Omental fat pad (tissue), 4 donors: ENCODE data around the gene PGM3. TPM values are rescaled to one million over a fixed set of nuclear protein-coding genes. Genes with fewer than 3 reads are reported as not detected.

Experiments used
- ATAC-seq: fragments of 150-250 bp; one replicate; pipeline ENCODE4 v1.9.1; 2016; ENCODE audit warnings: mild to moderate bottlenecking, moderate library complexity; ENCODE audit not compliant: low FRiP score
- DNase-seq: peaks from one replicate; pipeline ENCODE4 v3.0.0-alpha.2; 2019; ENCODE audit warnings: low spot score
- total RNA-seq, 4 donors: library from RNA; depleted of rRNA; stranded (reverse); fragments of >200 nt; gene quantifications; one replicate each; pipeline ENCODE4 v1.1.0, GENCODE V29; 2016
- TF ChIP-seq, protein P1 (sequence below), 3 donors: fragments of 450-650 bp; IDR thresholded peaks; one replicate each; pipeline ENCODE4 v1.5.1; 2016 to 2017; ENCODE audit warnings: antibody characterized with exemption in 3 of 3, mild to moderate bottlenecking in 3 of 3, moderate library complexity in 2 of 3

The PGM3 gene, protein sequence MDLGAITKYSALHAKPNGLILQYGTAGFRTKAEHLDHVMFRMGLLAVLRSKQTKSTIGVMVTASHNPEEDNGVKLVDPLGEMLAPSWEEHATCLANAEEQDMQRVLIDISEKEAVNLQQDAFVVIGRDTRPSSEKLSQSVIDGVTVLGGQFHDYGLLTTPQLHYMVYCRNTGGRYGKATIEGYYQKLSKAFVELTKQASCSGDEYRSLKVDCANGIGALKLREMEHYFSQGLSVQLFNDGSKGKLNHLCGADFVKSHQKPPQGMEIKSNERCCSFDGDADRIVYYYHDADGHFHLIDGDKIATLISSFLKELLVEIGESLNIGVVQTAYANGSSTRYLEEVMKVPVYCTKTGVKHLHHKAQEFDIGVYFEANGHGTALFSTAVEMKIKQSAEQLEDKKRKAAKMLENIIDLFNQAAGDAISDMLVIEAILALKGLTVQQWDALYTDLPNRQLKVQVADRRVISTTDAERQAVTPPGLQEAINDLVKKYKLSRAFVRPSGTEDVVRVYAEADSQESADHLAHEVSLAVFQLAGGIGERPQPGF
- 10 to 100 TPM; 22.5 to 81.3 (median 53.7) TPM for total RNA-seq

DNA sequence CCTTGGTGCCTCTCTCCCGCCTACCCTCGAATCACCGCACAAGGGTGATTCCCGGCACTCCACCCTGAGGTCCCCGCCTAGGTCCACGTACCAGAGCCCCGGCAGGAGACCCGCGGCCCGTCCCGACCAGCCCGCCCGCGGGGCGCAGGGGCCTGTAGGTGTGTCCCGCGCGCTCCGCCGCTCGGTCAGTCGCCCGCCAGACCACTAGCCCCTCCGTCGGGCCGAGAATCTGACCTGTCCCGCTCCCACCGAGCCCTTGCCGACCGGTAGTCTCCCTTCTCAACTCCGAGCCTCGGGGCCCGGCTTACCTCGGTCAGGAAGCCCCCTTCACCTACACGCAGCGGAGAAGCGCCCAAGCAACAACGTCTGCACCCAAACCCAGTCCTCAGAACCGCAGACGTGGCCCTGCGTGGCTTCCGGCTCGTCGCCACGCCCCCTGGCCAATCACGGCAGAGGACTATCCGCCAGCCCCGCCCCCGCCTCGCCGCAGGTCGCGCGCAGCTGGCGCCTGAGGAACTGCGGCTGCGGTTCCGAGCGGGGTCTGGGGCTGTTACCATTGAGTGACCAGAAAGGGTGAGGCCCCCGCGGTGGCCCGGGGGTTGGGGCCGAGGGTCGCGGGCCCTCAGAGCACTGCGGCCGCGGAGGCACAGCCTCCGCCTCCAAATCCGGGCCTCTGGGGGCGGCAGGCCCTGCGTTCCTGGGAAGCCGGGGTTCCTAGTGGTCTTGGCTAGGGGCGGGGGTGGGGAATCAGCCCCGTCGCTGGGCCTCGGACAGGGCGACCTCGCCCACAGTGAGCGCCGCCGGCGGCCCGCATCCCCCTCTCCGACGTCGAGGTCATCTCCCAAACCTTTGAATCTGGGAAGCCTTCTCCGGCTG lies at the start of gene PGM3, which contains the start of gene RWDD2A:
Gene PGM3, minus strand, starts transcription at position 395 of the 876 bp plus-strand sequence. CDS start 2,253 bp downstream, outside the sequence.
Gene RWDD2A, plus strand, starts transcription at position 487 of the 876 bp plus-strand sequence. CDS start 1,095 bp downstream, outside the sequence.
- DNase-seq (peak; percentile 83), ATAC-seq (peak; percentile 97)
- TF ChIP-seq, protein P1, sequence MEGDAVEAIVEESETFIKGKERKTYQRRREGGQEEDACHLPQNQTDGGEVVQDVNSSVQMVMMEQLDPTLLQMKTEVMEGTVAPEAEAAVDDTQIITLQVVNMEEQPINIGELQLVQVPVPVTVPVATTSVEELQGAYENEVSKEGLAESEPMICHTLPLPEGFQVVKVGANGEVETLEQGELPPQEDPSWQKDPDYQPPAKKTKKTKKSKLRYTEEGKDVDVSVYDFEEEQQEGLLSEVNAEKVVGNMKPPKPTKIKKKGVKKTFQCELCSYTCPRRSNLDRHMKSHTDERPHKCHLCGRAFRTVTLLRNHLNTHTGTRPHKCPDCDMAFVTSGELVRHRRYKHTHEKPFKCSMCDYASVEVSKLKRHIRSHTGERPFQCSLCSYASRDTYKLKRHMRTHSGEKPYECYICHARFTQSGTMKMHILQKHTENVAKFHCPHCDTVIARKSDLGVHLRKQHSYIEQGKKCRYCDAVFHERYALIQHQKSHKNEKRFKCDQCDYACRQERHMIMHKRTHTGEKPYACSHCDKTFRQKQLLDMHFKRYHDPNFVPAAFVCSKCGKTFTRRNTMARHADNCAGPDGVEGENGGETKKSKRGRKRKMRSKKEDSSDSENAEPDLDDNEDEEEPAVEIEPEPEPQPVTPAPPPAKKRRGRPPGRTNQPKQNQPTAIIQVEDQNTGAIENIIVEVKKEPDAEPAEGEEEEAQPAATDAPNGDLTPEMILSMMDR (IDR thresholded peaks at IDR 0.05), result no peak

DNA sequence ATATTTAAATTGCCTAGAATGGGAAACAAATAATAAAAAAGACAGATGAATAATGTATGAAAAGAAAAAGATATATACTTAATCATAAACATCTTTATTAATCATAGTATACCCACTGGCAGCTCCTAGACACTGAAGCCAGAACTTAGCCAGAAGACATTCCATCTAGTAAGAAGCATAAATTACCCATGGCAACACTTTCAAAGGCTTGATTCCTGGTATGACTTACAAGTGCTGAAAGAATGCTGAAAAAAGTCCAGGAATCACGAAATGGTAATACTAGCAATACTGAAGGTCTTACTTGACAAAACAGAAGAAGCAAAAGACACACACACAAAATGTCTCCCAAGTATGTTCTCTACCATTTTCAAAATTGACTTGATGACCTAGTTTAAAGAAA lies 38.1 kb upstream of the PGM3 start:
- no peak for DNase-seq
- peak; percentile 64 for ATAC-seq
- TF ChIP-seq, protein P1 (IDR thresholded peaks at IDR 0.05), result no peak

DNA sequence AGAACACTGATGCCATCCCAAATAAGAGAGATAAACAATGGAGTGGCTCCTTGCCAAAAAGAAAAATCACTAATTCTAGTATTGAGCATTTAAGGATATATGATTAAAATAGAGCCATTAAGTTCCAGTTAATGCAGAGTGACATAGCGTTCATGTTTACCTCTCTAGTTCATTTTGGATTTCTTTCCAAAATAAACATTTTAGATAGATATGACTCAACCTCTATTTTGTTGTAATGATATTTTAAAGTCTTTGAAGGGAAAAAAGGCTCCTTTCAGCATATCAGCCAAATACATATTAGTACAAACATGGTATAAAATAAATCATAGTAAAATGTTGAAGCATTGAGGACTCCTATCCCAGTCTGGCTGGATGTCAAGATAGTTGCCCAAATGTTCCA lies 33.5 kb upstream of the PGM3 start:
- TF ChIP-seq, protein P1 (IDR thresholded peaks at IDR 0.05), result no peak
- no peak for DNase-seq
- no peak for ATAC-seq

DNA sequence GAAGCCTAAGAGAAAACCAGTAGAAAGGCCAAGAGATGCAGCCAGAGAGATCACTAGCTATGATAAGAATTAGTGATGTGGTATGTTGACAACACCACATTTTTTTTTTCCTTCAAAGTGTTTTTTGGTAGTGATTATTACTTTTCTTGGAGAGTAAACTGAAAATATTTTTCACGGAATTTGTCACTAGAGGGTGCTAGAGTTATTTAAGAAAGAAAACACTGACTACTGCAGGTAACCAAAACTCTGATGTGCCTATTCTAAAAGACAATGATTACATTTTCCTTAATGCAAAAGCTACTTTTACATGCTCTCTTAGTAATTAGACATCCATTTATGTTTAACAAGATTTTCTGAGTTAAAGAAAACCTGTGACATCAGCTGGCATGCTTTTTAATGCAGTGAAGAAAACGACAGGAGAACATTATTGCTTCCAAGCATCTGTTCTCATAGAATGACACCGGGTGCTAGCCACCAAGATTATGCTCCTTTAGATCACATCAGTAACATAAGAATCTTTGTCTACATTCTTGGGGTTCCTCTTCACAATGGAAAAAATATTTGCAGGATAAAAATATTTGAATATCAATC lies 28.9 kb upstream of the PGM3 start:
- no peak for ATAC-seq
- DNase-seq, result no peak
- TF ChIP-seq, protein P1 (IDR thresholded peaks at IDR 0.05), result no peak

DNA sequence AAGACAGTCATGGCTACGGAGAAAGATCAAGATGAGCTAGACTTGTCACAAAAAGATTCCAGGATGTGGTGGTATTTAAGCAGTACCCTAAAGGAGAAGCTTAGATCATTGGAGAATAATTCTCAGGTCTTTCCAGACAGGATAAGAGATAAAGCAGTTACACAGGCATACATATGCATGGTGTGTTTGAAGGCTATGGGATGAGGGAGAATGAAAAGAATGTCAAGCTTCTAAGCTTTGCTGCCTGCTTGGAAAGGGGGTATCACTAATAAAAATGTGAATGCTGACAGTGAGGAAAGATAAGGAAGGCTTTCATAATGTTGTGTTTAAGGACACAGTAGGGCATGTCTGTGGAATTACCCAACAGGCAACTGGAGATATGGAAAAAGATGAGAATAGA lies 28.2 kb upstream of the PGM3 start:
- no peak for DNase-seq
- TF ChIP-seq, protein P1 (IDR thresholded peaks at IDR 0.05), result no peak
- no peak for ATAC-seq

DNA sequence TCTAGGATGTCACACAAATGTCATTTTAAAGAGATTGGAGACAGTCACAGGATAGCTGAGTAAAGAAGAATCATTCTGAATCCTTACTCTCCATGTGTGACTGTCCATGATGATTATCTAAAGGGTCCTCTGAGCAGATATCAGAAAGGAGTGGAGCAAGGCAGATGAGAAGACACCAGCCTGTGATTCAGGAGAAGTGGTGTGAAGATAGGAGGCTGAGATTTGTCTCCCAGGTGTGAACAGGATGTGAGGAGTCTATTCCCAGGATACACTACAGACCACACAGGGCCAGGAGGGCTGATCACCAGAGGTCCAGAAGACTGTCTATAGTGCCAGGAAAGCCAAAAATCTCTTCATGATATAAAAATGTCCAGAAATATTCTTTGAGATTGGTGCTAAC lies 27.1 kb upstream of the PGM3 start:
- no peak for DNase-seq
- TF ChIP-seq, protein P1 (IDR thresholded peaks at IDR 0.05), result no peak
- no peak for ATAC-seq
